GM21381 (cell line): ENCODE data around the gene UNC5B.
"Not testable (repeated sequence)": the region's sequence is repeated elsewhere in the genome, so short reads cannot be mapped to it uniquely, and the experiment has no call there.

Experiments used
- ATAC-seq: cut with Tn5 transposase; IDR thresholded peaks from one replicate; pipeline ENCODE4 v1.9.1; 2021; ENCODE audit warnings: mild to moderate bottlenecking, moderate library complexity; ENCODE audit not compliant: unreplicated experiment

The UNC5B gene

DNA sequence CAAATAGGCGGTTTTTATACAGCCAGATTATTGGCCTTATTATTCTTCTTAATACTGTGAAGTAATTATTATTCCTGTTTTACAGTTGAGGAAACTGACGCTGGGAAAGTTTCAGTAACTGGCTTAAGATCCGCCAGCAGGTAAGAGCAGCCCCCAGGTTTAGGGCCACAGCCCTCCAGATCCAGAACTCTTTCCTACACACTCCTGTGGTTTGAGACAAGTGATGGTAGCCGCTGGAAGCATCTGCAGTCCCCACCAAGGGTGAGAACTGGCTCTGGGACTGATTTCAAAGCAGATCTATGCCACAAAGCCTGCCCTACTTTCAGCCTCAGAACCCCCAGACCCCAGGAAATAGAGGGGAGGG is 3.0 kb upstream of the UNC5B start:
- no peak for ATAC-seq

DNA sequence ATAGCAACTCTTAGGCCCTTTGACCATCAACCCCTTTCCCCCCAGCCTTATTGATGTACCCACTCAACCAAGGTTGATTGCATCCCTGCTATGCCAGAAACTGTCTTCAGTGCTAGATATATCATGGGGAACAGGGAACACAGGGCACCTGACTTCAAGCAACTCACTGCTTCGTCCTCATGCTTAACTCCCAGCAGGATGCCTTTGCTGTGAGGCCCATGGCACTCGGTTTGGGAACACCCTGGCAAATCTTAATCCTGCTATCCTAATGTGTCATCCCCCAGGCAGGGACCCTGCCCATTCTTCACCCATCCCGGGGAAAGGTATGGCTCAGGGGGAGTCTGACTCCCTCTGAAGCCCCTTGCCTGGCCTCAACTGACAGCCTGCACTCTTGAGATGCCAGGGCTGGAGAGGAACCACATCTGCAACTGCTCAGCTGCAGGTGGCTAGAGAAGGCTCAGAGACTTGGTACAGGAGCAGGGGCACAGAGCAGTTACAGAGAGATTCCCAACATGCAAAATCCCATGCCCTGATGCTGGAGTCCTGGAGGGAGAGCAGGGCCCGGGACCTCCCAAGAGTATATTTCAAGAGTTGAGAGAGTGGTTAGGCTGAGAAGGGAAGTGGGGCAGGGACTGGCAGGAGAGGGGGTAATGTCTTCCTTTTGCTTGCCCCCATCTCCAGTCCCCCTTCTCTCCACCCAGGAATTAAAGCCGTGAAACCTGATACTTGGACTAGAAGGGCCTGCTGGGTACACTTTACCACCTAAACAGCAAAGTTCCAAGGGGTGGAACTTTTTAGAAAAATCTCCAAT is 2.4 kb upstream of the UNC5B start:
- no peak for ATAC-seq

DNA sequence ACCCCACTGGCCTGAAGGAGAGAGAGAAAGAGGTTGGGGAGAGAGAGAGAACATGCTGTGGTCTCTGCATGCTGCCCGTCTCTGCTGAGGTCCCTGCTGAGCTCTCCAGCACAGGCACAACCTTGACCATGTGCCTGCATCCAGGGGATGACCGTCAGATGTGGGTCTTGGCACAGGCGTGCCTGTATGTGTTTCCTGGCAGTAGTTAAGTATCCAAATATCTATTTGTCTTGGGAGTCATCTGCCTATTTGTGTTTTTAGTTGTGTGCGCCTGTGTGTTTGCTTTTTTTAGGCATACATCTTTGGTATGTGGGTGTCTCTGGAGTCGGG is 1.9 kb upstream of the UNC5B start:
- ATAC-seq, result no peak

DNA sequence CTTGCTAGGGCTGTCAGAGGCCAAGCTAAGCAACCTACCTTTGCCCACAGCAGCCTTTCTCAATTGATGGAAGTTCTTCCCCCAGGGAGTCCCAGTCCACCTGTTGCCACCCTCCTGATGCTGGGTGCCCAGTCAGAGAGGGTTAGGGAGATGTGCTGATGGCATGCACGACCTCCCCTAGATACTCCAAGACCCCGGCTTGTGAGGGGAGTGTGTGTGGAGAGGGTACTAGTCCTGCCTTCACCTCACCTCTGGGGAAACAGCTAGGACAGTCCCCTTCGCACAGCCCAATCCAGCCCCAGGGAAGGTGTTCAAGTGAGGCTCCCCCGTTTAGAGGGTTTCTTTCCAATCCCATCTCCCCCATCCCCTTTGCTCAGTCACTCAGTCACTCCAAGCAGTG is 1.3 kb upstream of the UNC5B start:
- no peak for ATAC-seq

DNA sequence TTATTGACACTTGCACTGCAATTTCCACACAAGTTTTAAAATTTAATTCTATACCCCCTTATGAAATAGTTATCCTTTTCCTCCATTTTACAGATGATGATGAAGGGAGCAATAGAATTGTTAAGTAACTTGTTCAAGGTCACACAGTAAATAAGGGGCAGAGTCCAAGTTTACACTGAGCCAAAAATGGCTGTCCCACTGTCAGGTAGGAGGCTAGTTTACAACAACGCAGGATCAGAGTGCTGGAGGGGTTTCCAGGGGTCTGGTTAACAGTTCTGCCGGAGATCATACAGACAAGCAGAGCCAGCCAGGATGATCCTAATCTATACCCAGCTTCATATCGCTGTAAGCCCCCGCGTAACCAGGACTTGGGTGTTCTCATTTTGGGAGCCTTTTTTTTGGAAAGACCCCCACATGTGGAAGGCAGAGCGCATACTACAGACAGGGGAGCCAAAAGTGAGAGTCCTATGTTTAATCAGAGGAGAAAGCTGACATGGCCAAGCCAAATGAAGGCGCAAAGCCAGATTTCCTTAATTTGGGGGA is 524 bp upstream of the UNC5B start:
- no peak for ATAC-seq

DNA sequence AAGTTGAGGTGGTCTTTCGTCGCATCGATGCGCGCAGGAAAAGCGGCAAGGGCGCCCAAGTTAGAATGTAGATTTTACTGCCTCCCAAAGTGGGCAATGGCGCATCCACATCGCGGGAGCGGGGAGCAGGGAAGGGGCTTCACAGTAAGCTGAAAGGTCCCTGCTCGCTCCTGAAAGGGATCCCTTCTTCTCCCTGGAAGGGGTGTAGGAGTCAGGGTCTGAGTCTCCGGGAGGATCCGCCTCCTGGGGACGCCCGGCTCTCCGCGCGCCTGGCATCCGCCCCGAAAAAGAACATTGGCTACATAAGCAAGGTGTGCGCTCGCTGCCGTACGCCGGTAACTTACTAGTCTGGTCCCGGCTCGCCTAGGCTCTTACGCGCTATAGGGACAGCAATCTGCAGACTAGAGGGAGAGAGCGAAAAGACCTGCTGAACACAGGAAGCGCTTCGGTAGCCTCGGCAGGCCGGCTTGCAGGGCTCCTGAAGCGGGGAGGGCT is 804 bp downstream of the UNC5B start:
- no peak for ATAC-seq

DNA sequence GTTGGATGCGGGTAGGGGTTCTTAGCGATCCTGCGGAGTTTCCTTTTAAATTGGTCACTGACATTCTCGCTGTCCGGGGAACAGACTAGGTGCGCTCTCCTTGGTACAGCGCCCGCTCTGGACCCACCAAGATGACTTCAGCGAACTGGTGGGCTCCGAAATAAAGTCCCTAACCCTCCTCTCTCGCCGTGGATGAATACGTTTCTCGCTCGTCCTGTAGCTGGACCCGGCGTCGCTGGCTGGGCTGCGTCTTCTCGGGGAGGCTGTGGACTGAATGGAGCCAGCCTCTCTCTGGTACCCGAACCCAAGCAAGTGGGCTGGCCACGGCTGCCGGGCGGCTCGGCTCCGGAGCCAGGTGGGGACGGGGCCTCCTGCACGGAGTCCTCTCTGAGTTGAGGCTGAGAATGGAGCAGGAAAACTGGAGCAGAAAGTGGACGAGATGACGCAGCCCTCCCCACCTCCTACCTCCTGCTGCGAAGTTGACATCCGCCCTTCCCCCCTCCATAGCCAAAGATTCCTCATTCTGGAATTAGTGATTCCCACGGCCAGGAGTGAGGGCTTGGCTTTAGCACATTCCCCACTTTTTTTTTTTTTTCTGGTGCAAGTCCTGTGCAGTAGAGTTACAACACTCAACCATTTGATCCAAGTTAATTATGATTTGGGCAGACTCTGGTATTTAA is 1.5 kb downstream of the UNC5B start:
- no peak for ATAC-seq

DNA sequence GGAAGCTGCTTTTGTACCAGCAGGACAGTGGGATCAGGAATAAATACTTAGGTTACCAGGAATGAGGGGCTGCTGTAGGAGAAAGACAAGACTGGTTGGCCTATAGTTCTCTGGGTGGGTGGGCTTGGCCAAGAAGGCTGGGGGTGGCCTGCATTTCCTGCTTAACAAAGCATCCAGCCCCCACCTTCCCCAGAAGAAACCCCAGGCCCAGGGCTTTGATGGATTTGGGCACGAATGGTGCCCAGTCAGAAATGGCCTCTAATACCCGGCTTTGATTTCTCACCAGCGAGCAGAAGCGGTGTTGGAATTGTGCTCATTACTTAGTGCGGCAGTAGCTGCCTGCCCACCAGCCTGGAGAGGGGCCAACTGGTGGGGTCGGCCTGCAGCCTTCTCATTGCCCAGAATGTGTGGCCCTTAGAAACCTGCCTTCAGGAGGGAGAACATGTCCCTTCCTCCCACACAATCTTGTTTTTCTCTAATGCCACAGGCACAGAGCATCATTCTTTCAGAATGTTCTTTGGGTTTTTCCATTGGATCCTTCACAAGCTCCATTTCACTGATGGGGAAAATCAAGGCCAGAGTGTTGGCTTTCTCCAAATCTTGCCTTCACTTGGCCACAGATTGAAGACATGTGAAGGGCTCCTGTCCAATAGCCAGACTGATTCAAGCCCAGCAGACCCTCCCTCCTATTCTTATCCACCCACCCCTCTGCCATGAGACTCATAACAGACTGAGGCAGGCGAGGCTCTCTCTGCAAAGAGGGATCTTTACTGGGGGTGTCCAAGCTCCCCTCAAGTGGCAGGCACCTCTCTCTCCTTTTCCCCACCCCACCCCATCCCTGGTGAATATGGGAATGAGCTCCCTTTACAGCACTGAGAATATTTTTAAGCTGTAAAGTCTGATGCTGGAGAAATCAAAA is 2.5 kb downstream of the UNC5B start:
- ATAC-seq, result no peak

DNA sequence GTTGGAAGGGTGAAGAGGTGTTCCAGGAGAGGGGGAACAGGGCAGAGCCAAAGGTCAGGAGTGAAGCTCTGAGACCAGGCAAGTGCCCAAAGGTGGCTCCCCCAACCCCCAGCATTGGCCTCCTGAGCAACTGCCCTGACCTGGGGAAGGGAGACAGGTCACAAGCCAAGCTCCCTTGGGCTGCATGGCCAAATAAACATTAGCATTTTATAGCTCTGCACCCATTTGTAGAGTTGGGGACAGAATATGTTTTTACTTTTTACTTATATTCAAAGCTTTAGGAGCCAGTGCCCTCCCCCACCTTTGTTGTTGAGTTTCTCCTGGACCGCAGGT is 4.0 kb downstream of the UNC5B start:
- no peak for ATAC-seq

DNA sequence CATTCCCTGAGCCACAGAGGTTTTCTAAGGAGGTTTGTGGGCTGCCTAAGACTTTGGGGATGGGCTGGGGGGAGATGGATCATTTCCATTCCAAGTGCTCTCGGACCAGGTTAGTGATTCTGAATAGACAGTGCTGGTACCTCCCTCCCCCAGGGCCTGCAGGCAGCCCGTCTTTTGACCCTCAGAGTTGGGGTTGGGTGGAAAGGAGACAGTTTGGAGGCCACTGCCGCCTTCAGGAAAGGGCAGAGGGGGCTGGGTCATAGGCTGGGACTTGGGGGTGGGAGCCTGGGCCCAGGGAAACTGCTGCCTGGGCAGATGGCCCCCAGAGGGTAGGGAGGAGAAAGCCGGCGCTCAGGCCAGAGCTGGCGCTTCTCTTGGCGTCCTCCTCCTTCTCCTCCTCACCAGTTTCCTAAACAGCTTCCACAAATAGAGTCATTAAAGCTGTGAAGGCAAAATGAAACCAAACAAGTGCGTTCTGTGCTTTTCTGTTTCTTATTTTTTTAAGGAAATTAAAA is 4.4 kb downstream of the UNC5B start:
- ATAC-seq, result no peak

DNA sequence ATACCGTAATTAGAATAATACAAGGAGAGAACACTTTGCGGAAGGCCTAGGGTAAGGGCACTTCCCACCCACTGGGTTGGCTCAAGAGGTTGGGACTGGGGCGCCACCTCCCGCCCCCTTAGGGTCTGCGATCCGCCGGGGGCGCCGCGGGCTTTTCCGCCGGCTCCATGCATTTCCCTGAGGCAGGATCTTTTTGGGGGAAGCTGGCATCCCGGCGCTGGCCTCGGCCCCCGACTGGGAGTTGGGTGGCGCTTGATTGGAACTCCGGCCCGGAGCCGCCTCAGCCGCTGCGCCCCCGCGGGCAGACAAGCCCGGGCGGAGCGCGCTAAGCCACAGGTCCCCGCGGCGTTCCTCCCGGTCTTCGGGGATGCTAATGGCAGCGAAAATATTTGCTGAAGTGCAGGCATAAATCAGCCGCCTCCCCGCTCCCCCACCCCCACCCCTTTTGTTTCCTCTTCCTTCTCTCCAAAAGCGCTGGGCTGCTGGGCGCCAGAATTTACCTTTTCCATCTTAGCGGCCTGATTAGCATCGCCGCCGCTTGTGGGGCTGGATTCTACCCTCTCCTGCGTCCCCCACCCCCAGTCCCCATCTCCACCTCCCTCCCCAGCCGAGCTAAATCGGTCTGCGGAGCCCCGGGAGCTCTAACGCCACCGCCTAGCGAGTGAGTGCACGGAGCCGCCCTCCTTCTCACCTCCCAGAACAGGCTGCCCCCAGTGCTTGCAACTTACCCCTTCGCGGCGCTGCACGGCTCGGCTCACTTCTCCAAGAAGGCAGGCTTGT is 5.1 kb downstream of the UNC5B start:
- no peak for ATAC-seq

DNA sequence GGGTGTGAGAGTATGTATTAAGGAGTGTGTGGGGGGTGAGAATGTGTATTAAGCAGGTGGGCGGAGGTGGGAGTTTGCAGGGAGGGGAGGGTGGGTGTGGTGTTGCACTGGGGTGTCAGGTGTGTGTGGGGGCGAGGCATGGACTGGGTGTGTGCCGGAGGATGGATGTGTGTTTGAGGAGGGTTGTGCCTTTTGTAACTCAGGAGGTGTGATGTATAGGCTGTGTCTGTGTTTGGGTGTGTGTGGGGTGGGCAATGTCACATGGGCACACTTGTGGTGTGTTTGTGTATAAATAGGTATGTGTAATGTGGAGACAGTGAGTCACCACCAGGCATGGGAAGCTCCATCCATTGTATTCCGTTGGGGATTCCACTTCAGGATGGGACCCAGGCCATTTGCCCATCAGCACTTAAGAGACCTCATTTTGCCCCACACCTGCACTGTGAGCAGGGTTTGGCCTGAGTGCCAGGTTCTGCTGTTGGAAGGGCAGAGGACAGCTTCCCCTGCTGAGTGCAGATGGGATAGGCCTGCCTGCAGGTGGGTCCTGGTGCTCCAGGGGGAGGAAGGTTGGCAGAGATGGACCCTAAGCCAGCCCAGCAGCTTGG is 5.8 kb downstream of the UNC5B start:
- no peak for ATAC-seq

DNA sequence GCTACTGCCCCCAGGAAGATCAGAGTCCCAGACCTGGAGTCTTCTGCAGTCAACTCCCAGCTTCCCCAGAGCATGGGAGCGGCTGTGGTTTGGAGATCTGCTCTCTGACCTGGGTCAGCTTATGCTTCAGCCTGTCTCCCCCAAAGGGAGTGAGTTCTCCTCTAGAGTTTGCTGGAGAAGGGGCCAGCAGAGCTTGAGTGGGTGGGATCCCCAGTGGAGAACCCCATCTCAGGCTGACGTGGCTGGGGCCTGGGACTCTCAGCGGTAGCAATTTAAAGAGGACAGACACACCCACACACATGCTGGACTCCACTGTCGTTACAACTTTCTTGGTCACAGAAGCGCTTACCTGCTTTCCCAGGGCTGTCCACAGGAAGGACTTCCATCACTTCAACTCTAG is 6.3 kb downstream of the UNC5B start:
- no peak for ATAC-seq

DNA sequence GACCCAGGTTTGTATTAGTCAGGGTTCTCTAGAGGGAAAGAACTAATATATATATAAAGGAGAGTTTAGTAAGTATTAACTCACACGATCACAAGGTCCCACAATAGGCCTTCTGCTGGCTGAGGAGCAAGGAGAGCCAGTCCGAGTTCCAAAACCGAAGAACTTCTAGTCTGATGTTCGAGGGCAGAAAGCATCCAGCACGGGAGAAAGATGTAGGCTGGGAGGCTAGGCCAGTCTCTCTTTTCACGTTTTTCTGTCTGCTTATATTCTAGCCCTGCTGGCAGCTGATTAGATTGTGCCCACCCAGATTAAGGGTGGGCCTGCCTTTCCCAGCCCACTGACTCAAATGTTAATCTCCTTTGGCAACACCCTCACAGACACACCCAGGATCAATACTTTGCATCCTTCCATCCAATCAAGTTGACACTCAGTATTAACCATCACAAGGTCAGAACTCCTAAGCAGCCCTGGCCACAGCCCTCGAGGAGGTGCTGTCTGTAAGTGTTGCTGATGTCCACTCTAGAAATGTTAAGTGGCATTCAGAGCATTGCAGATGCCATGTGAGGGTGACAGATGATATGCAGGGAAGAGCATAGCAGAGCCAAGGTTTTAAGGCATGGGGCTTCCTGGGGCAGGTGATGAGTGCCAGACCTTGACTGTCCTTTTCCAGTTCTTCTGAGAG is 7.0 kb downstream of the UNC5B start:
- ATAC-seq, result not testable (repeated sequence)

DNA sequence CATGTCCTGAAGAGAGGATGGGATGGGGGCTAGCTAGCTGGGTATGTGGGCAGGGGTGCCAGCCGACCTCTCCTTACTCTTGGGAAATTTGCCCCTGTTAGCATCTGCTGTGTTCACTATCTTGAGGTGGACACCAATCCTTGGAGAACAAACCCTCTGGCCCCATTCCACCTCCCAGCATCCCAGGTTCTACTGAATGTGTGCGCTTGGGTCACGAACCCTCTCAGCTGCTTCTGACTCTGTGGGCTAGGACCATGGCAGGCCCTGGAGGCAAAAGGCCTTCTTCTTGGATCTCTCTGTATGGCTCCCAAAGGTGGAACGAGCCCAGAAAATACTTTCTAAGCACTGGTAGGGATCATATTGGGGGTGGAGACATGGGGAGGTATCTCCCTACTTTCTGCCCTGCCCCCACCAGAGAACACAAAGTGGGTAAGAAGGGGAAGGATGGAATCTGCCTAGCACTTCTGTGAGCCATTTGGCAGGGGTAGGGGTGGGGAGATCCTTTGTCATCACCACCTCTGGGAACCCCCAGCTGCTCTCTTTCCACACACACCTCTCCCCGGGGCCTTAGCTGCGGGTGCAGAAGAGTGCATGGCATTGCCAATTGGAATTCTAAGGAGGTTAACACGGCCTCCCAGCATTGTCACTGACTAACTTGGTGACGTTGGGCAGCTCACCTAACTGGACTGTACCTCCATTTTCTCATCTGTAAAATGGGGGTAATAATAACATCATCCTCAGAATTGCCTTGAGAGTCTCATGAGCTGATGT is 7.7 kb downstream of the UNC5B start:
- ATAC-seq, result no peak

DNA sequence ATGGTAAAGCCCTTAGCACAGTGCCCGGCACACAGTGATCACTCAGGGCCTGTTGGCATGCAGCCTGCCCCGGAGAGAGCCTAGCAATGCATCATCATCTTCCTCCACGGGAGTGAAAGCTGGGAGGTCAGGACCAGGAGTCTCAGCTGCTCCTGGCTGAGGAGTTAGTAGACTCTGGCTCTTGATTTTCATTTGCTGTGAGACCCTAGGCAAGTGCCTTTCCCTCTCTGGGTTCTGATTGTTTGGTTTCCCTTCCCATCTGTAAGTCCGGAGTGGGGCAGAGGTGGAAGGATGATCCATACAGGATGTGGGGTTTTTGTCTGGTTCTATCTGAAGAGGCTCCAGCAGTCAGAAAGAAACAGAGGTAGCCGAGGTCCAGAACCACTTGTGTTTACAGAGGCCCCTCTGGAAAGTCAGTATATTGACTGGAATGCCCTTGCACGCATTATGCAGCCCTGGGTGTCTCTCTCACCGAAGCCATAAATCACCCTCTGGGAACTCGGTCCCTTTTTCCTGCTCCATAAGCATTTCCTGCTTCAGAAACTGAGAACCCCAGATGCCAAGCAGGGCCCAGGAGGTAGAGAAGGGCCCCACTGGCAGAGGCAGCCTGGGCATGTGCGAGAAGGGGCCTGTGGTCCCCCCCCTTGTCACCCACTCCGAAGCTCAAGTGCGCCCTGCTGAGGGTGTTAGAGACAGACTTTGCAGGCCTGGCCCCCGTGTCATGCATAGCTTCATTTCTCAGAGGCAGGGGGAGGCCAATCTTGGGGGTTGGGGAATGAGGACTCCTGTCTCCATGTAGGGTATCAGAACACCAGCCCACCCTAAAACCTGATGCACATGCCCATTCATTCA is 8.5 kb downstream of the UNC5B start:
- no peak for ATAC-seq

DNA sequence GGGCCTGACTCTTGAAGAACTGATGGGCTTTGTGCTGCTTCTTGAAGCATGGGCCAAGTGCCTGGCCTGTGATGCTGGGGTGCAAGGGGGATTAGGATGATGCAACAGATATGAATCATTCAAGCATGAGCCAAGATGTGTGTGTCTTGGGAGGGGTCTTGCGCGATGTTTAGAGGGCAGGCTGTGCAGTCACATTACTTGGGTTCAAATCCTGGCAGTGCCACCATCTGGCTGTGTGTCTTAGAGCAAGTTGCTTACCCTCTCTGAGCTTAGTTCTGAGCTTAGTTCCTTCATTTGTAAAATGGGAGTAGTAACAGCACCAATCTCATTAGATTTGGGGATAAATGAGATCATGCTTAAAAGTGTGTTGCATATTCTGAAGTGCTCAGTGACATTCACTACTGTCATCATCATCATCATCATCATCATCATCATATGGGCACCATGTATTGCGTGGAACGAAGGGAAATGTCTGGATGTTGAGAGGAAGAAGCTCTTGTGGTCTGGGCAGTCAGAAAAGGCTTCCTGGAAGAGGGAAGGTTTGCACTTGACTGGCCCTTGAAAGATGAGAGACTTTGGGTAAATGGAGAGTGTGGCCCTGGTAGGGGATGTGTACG is 9.3 kb downstream of the UNC5B start:
- no peak for ATAC-seq
